Neutrophil (primary cell): ENCODE results near the gene VPS25.
A peak's percentile ranks its signal among the peaks of the same experiment; 100 is the strongest.

ENCODE experiments used
- H3K27ac ChIP-seq: fragments of 200-600 bp; sonication (generic); 2 replicates; pipeline ENCODE4 v1.5.1; 2016; ENCODE audit warnings: mild to moderate bottlenecking, moderate library complexity
- H3K27me3 ChIP-seq: fragments of 200-600 bp; sonication (generic); 2 replicates; pipeline ENCODE4 v1.6.0; 2016; ENCODE audit warnings: mild to moderate bottlenecking
- H3K36me3 ChIP-seq: fragments of 200-600 bp; sonication (generic); 2 replicates; pipeline ENCODE4 v1.5.1; 2017
- H3K4me1 ChIP-seq, 2 experiments: fragments of 200-600 bp in 1 of 2; sonication (generic) in 1 of 2; 1 replicate in 1 of 2; 2 replicates in 1 of 2; pipeline versions ENCODE4 v1.5.1 to v1.6.1; 2013 to 2016; ENCODE audit warnings: low read depth in 1 of 2, low read length in 1 of 2, mild to moderate bottlenecking in 1 of 2, moderate library complexity in 1 of 2; ENCODE audit not compliant: control insufficient read depth in 1 of 2, insufficient read depth in 1 of 2
- H3K4me3 ChIP-seq, 2 experiments: fragments of 200-600 bp in 1 of 2; sonication (generic) in 1 of 2; 1 replicate in 1 of 2; 2 replicates in 1 of 2; pipeline ENCODE4 v1.5.1; 2013 to 2016; ENCODE audit warnings: low read depth in 1 of 2, low read length in 1 of 2, mild to moderate bottlenecking in 1 of 2, moderate library complexity in 1 of 2
- H3K9me3 ChIP-seq: fragments of 200-600 bp; sonication (generic); 2 replicates; pipeline ENCODE4 v1.5.1; 2016
- CTCF ChIP-seq: fragments of 200-600 bp; sonication (generic); IDR thresholded peaks from 2 replicates; pipeline ENCODE4 v1.5.1; 2016; ENCODE audit warnings: antibody characterized with exemption

VPS25 gene

GRCh38 chr17:42744283-42744805 lies 28.9 kb upstream of the VPS25 start:
- Histone ChIP-seq H3K4me1 (peaks cover 14 to 15% of the 10 kb centered on the region in 2 experiments), H3K4me3 (peak overlapping the region; percentile 85 to 96)
- no peak for TF ChIP-seq CTCF

GRCh38 chr17:42744806-42745617 lies 28.2 kb upstream of the VPS25 start, which contains the start of gene EZH1:
Gene EZH1 (minus strand): TSS chr17:42745040. CDS start chr17:42728941, 16,099 bp downstream.
- H3K36me3 ChIP-seq = peaks cover 3% of the 10 kb centered on the region
- peak; percentile 53 for TF ChIP-seq CTCF
- H3K9me3 ChIP-seq = no peaks in the 10 kb centered on the region
- H3K27ac ChIP-seq = peak within 1 kb of the TSS; percentile 87
- H3K4me3 ChIP-seq = peak within 1 kb of the TSS; percentile 85 to 96
- peaks cover 14 to 15% of the 10 kb centered on the region in 2 experiments for H3K4me1 ChIP-seq
- peaks cover 46% of the 10 kb centered on the region for H3K27me3 ChIP-seq

More at GRCh38 chr17:42744283-42744805, 28.9 kb upstream of the VPS25 start:
- Histone ChIP-seq H3K36me3 (peaks cover 3% of the 10 kb centered on the region), H3K9me3 (no peaks in the 10 kb centered on the region), H3K27ac (peak overlapping the region; percentile 87), H3K27me3 (peaks cover 39% of the 10 kb centered on the region)

- no peak for TF ChIP-seq CTCF
- H3K27ac ChIP-seq = no peak overlapping the region
- H3K4me3 ChIP-seq = no peak overlapping the region
- H3K4me1 ChIP-seq = peaks cover 14% of the 10 kb centered on the region in 2 experiments
- H3K9me3 ChIP-seq = no peaks in the 10 kb centered on the region
- H3K27me3 ChIP-seq = peaks cover 79% of the 10 kb centered on the region
- no peaks in the 10 kb centered on the region for H3K36me3 ChIP-seq
Measured at GRCh38 chr17:42748202-42748907, 24.9 kb upstream of the VPS25 start.

GRCh38 chr17:42748908-42749798 lies 24.1 kb upstream of the VPS25 start:
- Histone ChIP-seq H3K27me3 (peaks cover 87% of the 10 kb centered on the region), H3K4me3 (no peak overlapping the region), H3K9me3 (no peaks in the 10 kb centered on the region), H3K4me1 (peaks cover 6 to 8% of the 10 kb centered on the region in 2 experiments), H3K27ac (no peak overlapping the region), H3K36me3 (no peaks in the 10 kb centered on the region)
- no peak for TF ChIP-seq CTCF
